Kidney (tissue), 14 donors: ENCODE data around the gene RADIL. TPM values are rescaled to one million over a fixed set of nuclear protein-coding genes. Genes with fewer than 3 reads are reported as not detected.
A peak's percentile ranks its signal among the peaks of the same experiment; 100 is the strongest.

ENCODE experiments used
- DNase-seq, 5 donors: peaks; one replicate each; pipeline ENCODE4 v3.0.0-alpha.2; 2013 to 2020
- FAIRE-seq: peaks from 2 replicates; lab custom pipeline; 2012; peaks lifted over from hg19 to GRCh38; lab: Jason Lieb, UNC
- H3K27ac ChIP-seq, 2 donors: one replicate each; pipeline ENCODE4 v1.7.0; 2013; ENCODE audit warnings: low read depth in 2 of 2, low read length in 2 of 2, inconsistent platforms in 1 of 2
- H3K27me3 ChIP-seq: one replicate; pipeline ENCODE4 v1.7.1; 2013; ENCODE audit warnings: low read length, inconsistent platforms; ENCODE audit not compliant: control insufficient read depth, insufficient read depth
- H3K36me3 ChIP-seq, 3 donors: one replicate each; pipeline versions ENCODE4 v1.7.0 to v1.7.1; 2013; ENCODE audit warnings: low read length in 3 of 3, control low read depth in 1 of 3, inconsistent platforms in 1 of 3; ENCODE audit not compliant: insufficient read depth in 3 of 3, control insufficient read depth in 2 of 3
- H3K4me1 ChIP-seq, 3 donors: one replicate each; pipeline versions ENCODE4 v1.7.0 to v1.7.1; 2013; ENCODE audit warnings: low read length in 3 of 3, inconsistent platforms in 1 of 3, low read depth in 1 of 3; ENCODE audit not compliant: control insufficient read depth in 2 of 3, insufficient read depth in 2 of 3
- H3K4me3 ChIP-seq, 3 donors: one replicate each; pipeline versions ENCODE4 v1.7.0 to v1.8.1; 2013; ENCODE audit warnings: low read length in 3 of 3, control low read depth in 1 of 3, inconsistent platforms in 1 of 3
- H3K9ac ChIP-seq, 3 donors: one replicate each; pipeline versions ENCODE4 v1.7.0 to v1.7.1; 2013; ENCODE audit warnings: low read length in 3 of 3, control low read depth in 1 of 3, inconsistent platforms in 1 of 3
- H3K9me3 ChIP-seq, 3 donors: one replicate each; pipeline versions ENCODE4 v1.7.0 to v1.7.1; 2013; ENCODE audit warnings: low read length in 3 of 3, control low read depth in 1 of 3, inconsistent platforms in 1 of 3; ENCODE audit not compliant: control insufficient read depth in 2 of 3, insufficient read depth in 1 of 3
- intact Hi-C: fragments of 100-400 bp; cut with DNase I; formaldehyde crosslinking; loops from one replicate; pipeline ENCODE4 v1.11.1; 2022
- polyA plus RNA-seq: library from polyadenylated mRNA; stranded (reverse); fragments of 350-450 nt; fragmentation: Illumina TruSeq; extraction: RNeasy Lipid Tissue Mini Kit (QIAGEN cat#74804); gene quantifications from one replicate; pipeline ENCODE4 v1.2.3, GENCODE V29; 2014; ENCODE audit warnings: low read depth, low replicate concordance; ENCODE audit not compliant: insufficient read depth
- total RNA-seq: library from RNA; stranded (reverse); fragmentation: NEBNext Ultra II Directional; extraction: Animal tissue kit (Norgen Biotek cat#: 25700); gene quantifications from one replicate; pipeline ENCODE4 v1.2.1, GENCODE V29; 2021
- TF ChIP-seq, protein P1 (sequence below): IDR thresholded peaks from 3 replicates; pipeline ENCODE4 v1.5.1; 2012; ENCODE audit warnings: mild to moderate bottlenecking, moderate library complexity, borderline replicate concordance; ENCODE audit not compliant: insufficient read depth; ENCODE audit errors: extremely low read depth
- donor health status: control.
- donor health status: control.
- donor health status: control.
- donor health status: control.
- donor health status: control.
- donor health status: DM: yes; HTN: yes; CAD: no.
- donor health status: Normal renal cell carcinoma (clear cell type).

Gene RADIL
- total and polyA plus RNA-seq, 2 donors from 2014 or later: 1.0 to 1.7 TPM

DNA sequence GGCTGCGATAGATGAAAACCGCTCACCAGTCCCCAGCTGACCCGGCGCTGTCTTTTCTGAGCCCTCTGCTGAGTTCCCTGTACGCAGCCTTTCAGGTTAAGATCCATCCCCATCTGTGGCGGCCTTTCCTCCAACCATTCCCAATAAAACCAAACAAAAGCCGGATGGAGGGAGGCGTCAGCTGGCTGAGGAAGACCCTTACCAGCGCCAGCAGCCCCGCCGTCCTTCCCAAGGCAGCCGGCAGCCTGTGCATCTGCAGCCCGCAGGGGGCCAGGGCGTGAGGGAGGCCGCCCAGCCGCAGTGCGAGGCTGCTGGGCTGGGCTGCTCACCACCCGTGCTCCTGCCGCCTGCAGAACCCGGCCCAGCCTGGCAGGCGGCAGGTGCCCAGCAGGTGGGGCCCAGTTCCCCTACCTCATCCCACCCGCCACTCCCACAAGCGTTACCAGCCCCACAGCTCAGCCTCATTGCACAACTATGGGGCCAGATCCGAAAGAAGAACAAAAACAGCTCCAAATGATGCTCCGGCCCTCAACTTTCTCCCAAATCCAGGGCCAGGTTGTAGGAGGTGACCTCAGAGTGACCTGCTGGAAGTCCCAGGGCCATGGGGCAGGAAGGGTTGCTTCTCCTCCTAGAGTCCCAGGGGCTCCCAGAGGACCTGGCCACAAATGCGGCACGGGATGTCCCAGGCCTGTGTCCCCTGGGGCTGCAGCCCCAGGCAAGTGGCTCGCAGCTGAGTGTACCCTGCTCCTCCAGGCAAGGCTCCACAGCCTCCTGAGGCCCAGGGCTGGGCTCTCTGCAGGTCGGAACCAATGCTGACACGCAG is 45.5 kb downstream of the RADIL start:
- intact Hi-C loops: no loop called here
- Histone ChIP-seq H3K9me3 (no peaks in the 10 kb centered on the region), H3K36me3 (no peaks in the 10 kb centered on the region), H3K27ac (no peak overlapping the region), H3K27me3 (no peaks in the 10 kb centered on the region), H3K9ac (no peak overlapping the region), H3K4me1 (no peaks in the 10 kb centered on the region), H3K4me3 (no peak overlapping the region)
- TF ChIP-seq, protein P1, sequence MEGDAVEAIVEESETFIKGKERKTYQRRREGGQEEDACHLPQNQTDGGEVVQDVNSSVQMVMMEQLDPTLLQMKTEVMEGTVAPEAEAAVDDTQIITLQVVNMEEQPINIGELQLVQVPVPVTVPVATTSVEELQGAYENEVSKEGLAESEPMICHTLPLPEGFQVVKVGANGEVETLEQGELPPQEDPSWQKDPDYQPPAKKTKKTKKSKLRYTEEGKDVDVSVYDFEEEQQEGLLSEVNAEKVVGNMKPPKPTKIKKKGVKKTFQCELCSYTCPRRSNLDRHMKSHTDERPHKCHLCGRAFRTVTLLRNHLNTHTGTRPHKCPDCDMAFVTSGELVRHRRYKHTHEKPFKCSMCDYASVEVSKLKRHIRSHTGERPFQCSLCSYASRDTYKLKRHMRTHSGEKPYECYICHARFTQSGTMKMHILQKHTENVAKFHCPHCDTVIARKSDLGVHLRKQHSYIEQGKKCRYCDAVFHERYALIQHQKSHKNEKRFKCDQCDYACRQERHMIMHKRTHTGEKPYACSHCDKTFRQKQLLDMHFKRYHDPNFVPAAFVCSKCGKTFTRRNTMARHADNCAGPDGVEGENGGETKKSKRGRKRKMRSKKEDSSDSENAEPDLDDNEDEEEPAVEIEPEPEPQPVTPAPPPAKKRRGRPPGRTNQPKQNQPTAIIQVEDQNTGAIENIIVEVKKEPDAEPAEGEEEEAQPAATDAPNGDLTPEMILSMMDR: no peak
- FAIRE-seq (no peak), DNase-seq (peak in 1 of 5 donors; percentile 54)

DNA sequence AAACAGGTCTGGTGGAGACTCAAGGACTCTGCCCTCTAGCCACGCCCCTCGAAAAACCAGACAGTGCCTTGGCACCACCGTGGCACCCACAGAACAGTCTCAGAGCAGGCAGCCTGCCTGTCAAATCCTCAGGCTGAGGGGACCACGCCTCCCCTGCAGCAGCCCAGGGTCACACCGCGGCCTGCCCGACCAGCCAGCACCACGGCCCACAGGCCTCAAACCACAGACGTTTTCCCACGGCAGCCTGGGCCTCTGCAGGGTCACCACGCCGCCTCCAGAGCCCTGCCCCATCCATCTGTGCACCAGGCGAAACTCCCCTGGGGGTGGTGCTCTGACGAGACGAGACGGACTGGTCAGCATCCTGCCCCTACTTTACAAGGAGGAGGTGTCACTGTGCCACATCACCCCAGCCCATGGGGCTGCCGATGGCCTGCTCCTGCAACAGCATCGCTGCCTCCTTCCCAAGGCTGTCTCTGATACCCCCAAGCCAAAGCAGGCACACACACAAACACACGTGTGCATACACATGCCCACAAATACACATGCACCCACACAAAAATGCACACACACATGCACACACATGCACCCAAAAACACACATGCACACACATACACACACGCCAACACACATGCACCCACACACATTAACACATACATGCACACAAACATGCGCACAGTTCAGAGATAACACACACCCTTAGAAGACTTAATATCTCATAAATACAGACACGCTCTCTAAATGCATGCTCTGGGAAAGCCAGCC is 46.3 kb downstream of the RADIL start:
- H3K27ac ChIP-seq: no peak overlapping the region
- no peak overlapping the region for H3K4me3 ChIP-seq
- no peaks in the 10 kb centered on the region for H3K4me1 ChIP-seq
- no peaks in the 10 kb centered on the region for H3K36me3 ChIP-seq
- TF ChIP-seq, protein P1: no peak
- DNase-seq (peak in 1 of 5 donors; percentile 48), FAIRE-seq (no peak)
- no peaks in the 10 kb centered on the region for H3K27me3 ChIP-seq
- H3K9me3 ChIP-seq: no peaks in the 10 kb centered on the region
- H3K9ac ChIP-seq: no peak overlapping the region
- intact Hi-C loops: no loop called here

DNA sequence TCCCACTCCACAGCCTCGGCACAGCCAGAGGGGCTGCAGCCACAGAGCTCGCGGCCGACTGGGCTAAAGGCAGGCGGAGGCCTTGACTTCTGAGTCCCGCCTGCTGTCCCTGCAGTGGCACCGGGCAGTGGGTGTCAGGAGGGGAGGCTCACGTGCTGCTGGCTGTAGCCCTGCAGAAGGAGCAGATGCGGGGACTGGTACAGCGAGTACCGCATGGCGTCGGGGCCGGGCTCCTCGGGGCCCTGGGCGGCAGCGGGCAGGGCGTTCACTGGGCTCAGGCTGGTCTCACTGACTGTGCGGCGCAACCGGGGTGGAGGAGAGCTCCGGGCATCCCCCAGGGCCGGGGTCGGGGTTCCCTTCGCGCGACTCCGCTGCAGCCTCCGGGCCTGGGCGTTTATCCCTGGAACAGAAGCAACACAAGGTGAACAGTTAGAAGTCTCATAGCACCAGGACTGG is 47.3 kb downstream of the RADIL start:
- Histone ChIP-seq H3K9me3 (no peaks in the 10 kb centered on the region), H3K36me3 (no peaks in the 10 kb centered on the region), H3K27ac (no peak overlapping the region), H3K9ac (no peak overlapping the region), H3K4me1 (no peaks in the 10 kb centered on the region), H3K27me3 (no peaks in the 10 kb centered on the region), H3K4me3 (no peak overlapping the region)
- TF ChIP-seq, protein P1: no peak
- intact Hi-C loops: no loop called here
- FAIRE-seq (no peak), DNase-seq (peak in 1 of 5 donors; percentile 35)
